Gastrocnemius medialis (tissue), 4 donors: ENCODE results near the gene ISCA2.

Experiments used
- POLR2A ChIP-seq, 2 donors: fragments of 450-650 bp; IDR thresholded peaks; one replicate each; pipeline ENCODE4 v1.6.1; 2017; ENCODE audit warnings: antibody characterized with exemption in 2 of 2, mild to moderate bottlenecking in 2 of 2, moderate library complexity in 2 of 2
- TF ChIP-seq, protein P1 (sequence below), 5 experiments: fragments of 450-650 bp in 3 of 5; fragments of 200-600 bp in 2 of 5; sonication (generic) in 2 of 5; IDR thresholded peaks in 4 of 5; conservative IDR thresholded peaks in 1 of 5; 1 replicate in 4 of 5; 2 replicates in 1 of 5; pipeline ENCODE4 v1.5.1; 2016 to 2019; ENCODE audit warnings: antibody characterized with exemption in 5 of 5, mild to moderate bottlenecking in 3 of 5, moderate library complexity in 3 of 5

DNA sequence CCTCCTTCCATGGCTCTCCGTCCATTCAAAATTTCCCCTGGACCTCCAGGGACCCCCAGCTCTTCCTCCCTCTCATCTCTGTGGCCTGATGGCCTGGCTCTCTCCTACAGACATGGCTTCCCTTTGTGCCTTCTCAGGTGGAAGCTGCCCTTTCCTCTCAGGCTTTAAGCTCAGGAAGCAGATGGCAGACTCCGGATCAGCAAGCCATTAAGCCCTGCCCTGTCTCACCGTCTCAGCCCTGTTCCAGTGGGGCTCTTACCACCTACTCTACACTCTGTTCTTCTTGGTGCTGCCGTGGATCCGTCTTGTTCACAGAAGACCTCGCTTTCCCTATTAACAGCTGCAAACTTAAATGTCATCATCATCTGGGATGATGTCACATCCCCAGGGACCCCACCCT lies 33.6 kb upstream of the ISCA2 start:
- TF ChIP-seq, protein P1, sequence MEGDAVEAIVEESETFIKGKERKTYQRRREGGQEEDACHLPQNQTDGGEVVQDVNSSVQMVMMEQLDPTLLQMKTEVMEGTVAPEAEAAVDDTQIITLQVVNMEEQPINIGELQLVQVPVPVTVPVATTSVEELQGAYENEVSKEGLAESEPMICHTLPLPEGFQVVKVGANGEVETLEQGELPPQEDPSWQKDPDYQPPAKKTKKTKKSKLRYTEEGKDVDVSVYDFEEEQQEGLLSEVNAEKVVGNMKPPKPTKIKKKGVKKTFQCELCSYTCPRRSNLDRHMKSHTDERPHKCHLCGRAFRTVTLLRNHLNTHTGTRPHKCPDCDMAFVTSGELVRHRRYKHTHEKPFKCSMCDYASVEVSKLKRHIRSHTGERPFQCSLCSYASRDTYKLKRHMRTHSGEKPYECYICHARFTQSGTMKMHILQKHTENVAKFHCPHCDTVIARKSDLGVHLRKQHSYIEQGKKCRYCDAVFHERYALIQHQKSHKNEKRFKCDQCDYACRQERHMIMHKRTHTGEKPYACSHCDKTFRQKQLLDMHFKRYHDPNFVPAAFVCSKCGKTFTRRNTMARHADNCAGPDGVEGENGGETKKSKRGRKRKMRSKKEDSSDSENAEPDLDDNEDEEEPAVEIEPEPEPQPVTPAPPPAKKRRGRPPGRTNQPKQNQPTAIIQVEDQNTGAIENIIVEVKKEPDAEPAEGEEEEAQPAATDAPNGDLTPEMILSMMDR (IDR thresholded peaks at IDR 0.05 in 4 of 5, conservative IDR thresholded peaks at IDR 0.05 in 1 of 5) = no peak
- no peak for TF ChIP-seq POLR2A (IDR thresholded peaks at IDR 0.05)
